K562 (cell line): Measurements from ENCODE around the gene VSIG10. TPM values are rescaled to one million over a fixed set of nuclear protein-coding genes. Genes with fewer than 3 reads are reported as not detected.

Experiments used
- ATAC-seq: fragments of 200-7000 bp; cut with Tn5 transposase; 3 replicates; pipeline ENCODE4 v1.9.1; 2020; ENCODE audit warnings: moderate library complexity
- BruUV-seq: library from RNA; stranded (reverse); fragments of 400-500 nt; replicated peaks from 2 replicates; lab custom pipeline; 2021; lab: Mats Ljungman, UMichigan
- CTCF ChIA-PET: fragments of 300-600 bp; formaldehyde crosslinking; extraction: SDS; loops from one replicate; lab custom pipeline; 2021; ENCODE audit warnings: low intra/inter-chr PET ratio; lab: Yijun Ruan, JAX
- POLR2A ChIA-PET: fragments of 300-600, 350-650 bp; sonication (Branson Sonifier 250); formaldehyde crosslinking; extraction: SDS; loops from one replicate; lab custom pipeline; 2021; ENCODE audit warnings: antibody characterized with exemption, inconsistent platforms; lab: Yijun Ruan, JAX
- DNase-seq, 4 experiments: peaks; one replicate each; pipeline versions ENCODE4 v3.0.0 to v3.0.0-alpha.2; 2011 to 2018; ENCODE audit warnings: low spot score in 3 of 4, mixed read lengths in 3 of 4; ENCODE audit errors: extremely low read depth in 1 of 4
- FAIRE-seq: peaks from 2 replicates; lab custom pipeline; 2011; peaks lifted over from hg19 to GRCh38; lab: Jason Lieb, UNC
- H2AFZ ChIP-seq: 2 replicates; pipeline ENCODE4 v1.6.0; 2011; ENCODE audit warnings: low read depth, low read length, control low read depth, inconsistent platforms
- H3K27ac ChIP-seq: fragments of 200-600 bp; 3 replicates; pipeline ENCODE4 v1.8.0; 2011; ENCODE audit warnings: low read depth, mild to moderate bottlenecking, control low read depth, inconsistent platforms, low read length, moderate library complexity, mixed read lengths; ENCODE audit errors: extremely low read depth
- H3K27me3 ChIP-seq, 2 experiments: fragments of 300-600 bp in 1 of 2; 2 replicates in 1 of 2; 3 replicates in 1 of 2; pipeline versions ENCODE4 v1.6.0 to v1.8.0; 2011; ENCODE audit warnings: inconsistent platforms in 2 of 2, low read length in 2 of 2, mild to moderate bottlenecking in 1 of 2, mixed read lengths in 1 of 2, moderate library complexity in 1 of 2; ENCODE audit not compliant: control insufficient read depth in 2 of 2, insufficient read depth in 2 of 2
- H3K36me3 ChIP-seq: fragments of 300-600 bp; 3 replicates; pipeline ENCODE4 v1.8.0; 2011; ENCODE audit warnings: mild to moderate bottlenecking, low read length, inconsistent platforms; ENCODE audit not compliant: control insufficient read depth, insufficient read depth
- H3K4me1 ChIP-seq, 2 experiments: fragments of 200-600 bp in 1 of 2; replicated peaks in 1 of 2; 2 replicates in 1 of 2; 3 replicates in 1 of 2; pipeline versions ENCODE4 v1.5.1 to v1.8.0; 2011; ENCODE audit warnings: inconsistent platforms in 2 of 2, low read length in 2 of 2, mild to moderate bottlenecking in 1 of 2, mixed read lengths in 1 of 2, moderate library complexity in 1 of 2; ENCODE audit not compliant: control insufficient read depth in 2 of 2, insufficient read depth in 2 of 2
- H3K4me2 ChIP-seq: 2 replicates; pipeline ENCODE4 v1.6.1; 2011; ENCODE audit warnings: low read length, control low read depth, inconsistent platforms, mixed read lengths; ENCODE audit not compliant: insufficient read depth
- H3K4me3 ChIP-seq: fragments of 200-600 bp; sonication (generic), shearing (Covaris generic); 2 replicates; pipeline ENCODE4 v1.5.1; 2016; ENCODE audit warnings: control low read depth, inconsistent platforms
- H3K79me2 ChIP-seq: fragments of 200-600 bp; 3 replicates; pipeline ENCODE4 v1.8.0; 2011; ENCODE audit warnings: low read length, inconsistent platforms; ENCODE audit not compliant: control insufficient read depth, insufficient read depth
- H3K9ac ChIP-seq, 2 experiments: 2 replicates each; pipeline versions ENCODE4 v1.6.0 to v1.6.1; 2011; ENCODE audit warnings: low read depth in 2 of 2, low read length in 2 of 2, control low read depth in 1 of 2, inconsistent platforms in 1 of 2, mild to moderate bottlenecking in 1 of 2, mixed read lengths in 1 of 2; ENCODE audit not compliant: insufficient read depth in 1 of 2
- H3K9me1 ChIP-seq: one replicate; pipeline ENCODE4 v1.6.0; 2011; ENCODE audit warnings: inconsistent platforms, mild to moderate bottlenecking, low read length, moderate library complexity; ENCODE audit not compliant: control insufficient read depth, insufficient read depth
- H3K9me3 ChIP-seq: replicated peaks from 2 replicates; pipeline ENCODE4 v1.5.1; 2011; ENCODE audit warnings: low read depth, low read length, inconsistent platforms; ENCODE audit not compliant: control insufficient read depth, insufficient read depth
- H4K20me1 ChIP-seq: replicated peaks from 2 replicates; pipeline ENCODE4 v1.6.1; 2011; ENCODE audit warnings: low read length, inconsistent platforms, mixed read lengths; ENCODE audit not compliant: control insufficient read depth, insufficient read depth
- C11orf30 ChIP-seq: fragments of 450-650 bp; IDR thresholded peaks from 2 replicates; pipeline ENCODE4 v1.6.1; 2016; ENCODE audit warnings: low read depth, mild to moderate bottlenecking
- POLR2A ChIP-seq: fragments of 450-650 bp; conservative IDR thresholded peaks from 2 replicates; pipeline ENCODE4 v1.6.1; 2016
- POLR2B ChIP-seq: fragments of 450-650 bp; IDR thresholded peaks from 2 replicates; pipeline ENCODE4 v1.6.1; 2018; ENCODE audit warnings: low read depth; ENCODE audit not compliant: partially characterized antibody
- WGBS: fragments of 100-300 bp; shearing (Covaris generic); methylation state at CpG from one replicate; pipeline ENCODE4 v1.1.6; 2016; ENCODE audit warnings: low coverage, mixed read lengths; ENCODE audit not compliant: insufficient coverage; ENCODE audit errors: missing lambda C conversion rate; 5-methylcytosine and 5-hydroxymethylcytosine counted together
- in situ Hi-C: fragments of 300-500 bp; cut with MboI; formaldehyde crosslinking; loops from 4 replicates; pipeline ENCODE4 v1.15.0; 2018; ENCODE audit warnings: inconsistent platforms, mixed read lengths
- intact Hi-C: fragments of 100-400 bp; cut with micrococcal nuclease; formaldehyde crosslinking; loops from 2 replicates; pipeline ENCODE4 v1.14.2; 2022
- polyA plus RNA-seq, 8 experiments: library from polyadenylated mRNA; depleted of rRNA in 4 of 8; stranded (reverse) in 5 of 8; unstranded in 3 of 8; fragments of >200 nt; fragmentation: Nextera tagmentation in 2 of 8; fragmentation: Illumina TruSeq in 1 of 8; extraction: Ambion mirVana in 2 of 8; extraction: Trizol in 1 of 8; gene quantifications; 2 replicates each; pipeline versions ENCODE4 v1.2.1 to v1.2.3, GENCODE V29; 2011 to 2014; ENCODE audit warnings: inconsistent platforms in 1 of 8, missing spikeins in 1 of 8
- total RNA-seq, 7 experiments: library from RNA; depleted of rRNA in 6 of 7; stranded (reverse); fragments of >200 nt in 6 of 7; fragmentation: Illumina TruSeq in 2 of 7; extraction: Trizol in 2 of 7; gene quantifications; 2 replicates each; pipeline versions ENCODE4 v1.2.1 to v1.2.3, GENCODE V29; 2011 to 2021; ENCODE audit warnings: low replicate concordance in 1 of 7

The VSIG10 gene
- total and polyA plus RNA-seq, 9 of the 15 experiments (the other 6 are each of a cell fraction or from before 2014, with no cell fraction given) = 4.1 to 8.8 (median 4.7) TPM

DNA sequence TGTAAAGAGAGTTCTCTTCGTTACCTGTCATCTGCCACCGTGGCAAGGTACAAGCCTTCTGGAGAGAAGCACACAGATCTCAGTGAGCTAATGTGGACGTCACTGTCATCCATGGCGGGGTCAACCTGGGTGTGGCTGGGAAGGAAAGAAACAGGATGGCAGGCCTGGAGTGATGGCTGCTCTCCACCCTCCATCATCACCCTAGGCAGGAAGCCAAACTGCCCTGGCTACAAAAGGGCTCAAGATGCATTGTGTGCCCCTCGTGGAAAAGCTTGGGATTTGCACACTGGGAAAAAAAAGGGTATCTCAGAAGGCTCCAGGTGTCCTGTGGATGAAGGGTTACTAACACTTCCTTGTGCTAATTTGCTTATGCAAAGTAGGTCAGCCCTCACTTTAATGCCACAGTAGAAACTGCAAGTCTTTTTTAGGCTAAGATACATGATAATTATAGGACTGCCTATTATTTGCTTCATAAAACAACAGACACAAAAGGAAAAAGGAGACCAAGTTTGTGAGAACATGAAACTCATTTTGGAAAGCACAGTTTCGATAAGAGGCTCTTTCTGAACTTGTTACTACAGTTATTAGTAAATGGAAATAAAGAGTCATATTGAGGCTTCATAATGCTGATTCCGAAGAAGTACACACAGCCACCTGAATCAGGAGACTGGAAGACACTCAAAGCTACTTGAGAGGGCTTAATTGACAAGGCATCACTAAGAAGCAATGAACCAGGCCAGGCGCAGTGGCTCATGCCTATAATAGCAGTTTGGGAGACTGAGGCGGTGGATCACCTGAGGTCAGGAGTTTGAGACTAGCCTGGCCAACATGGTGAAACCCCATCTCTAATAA, 68.4 kb downstream of the VSIG10 start:
- no peaks in the 10 kb centered on the region for H3K79me2 ChIP-seq
- intact Hi-C loops (loop anchor here (2.0 kb wide), 1 partner anchor 161 kb away; no protein-coding TSS in a partner anchor), in situ Hi-C loops (no loop called here)
- BruUV-seq = no TSS peak
- ChIA-PET CTCF (interaction anchor here (3.4 kb wide), 1 partner anchor 160 kb away, joined by 23 read pairs; no protein-coding TSS in a partner anchor), POLR2A (interaction anchor here (0.5 to 1.9 kb wide), 8 partner anchors 9 to 34 kb away, joined by 3 to 7 read pairs (median 5); no protein-coding TSS in a partner anchor)
- no peaks in the 10 kb centered on the region; the same call in 1 of the 2 replicates for H4K20me1 ChIP-seq
- no peak overlapping the region for H3K9ac ChIP-seq
- H3K4me1 ChIP-seq = no peaks in the 10 kb centered on the region; a peak in 1 of 5 replicates
- H3K9me1 ChIP-seq = no peaks in the 10 kb centered on the region
- no peaks in the 10 kb centered on the region for H3K9me3 ChIP-seq
- FAIRE-seq (no peak), ATAC-seq (peak; percentile 16), DNase-seq (no peak)
- no peak overlapping the region for H3K27ac ChIP-seq
- no peak overlapping the region for H2AFZ ChIP-seq
- no peak overlapping the region for H3K4me2 ChIP-seq
- TF ChIP-seq C11orf30 (no peak), POLR2A (peak; percentile 53), POLR2B (peak; percentile 9)
- no peaks in the 10 kb centered on the region for H3K27me3 ChIP-seq
- no peak overlapping the region for H3K4me3 ChIP-seq
- 80% methylated on average over 9 of the region's 9 CpGs for WGBS
- peaks cover 91% of the 10 kb centered on the region for H3K36me3 ChIP-seq
